OCI-LY3 (cell line): ENCODE data around the gene PPM1K.

Experiments
- CTCF ChIP-seq: fragments of 200-600, 300-600 bp; sonication (generic); IDR thresholded peaks from 2 replicates; pipeline ENCODE4 v1.5.1; 2014; ENCODE audit warnings: antibody characterized with exemption, low read length, low read depth
- EZH2phosphoT487 ChIP-seq: fragments of 200-600 bp; shearing (Covaris generic); IDR thresholded peaks from 2 replicates; pipeline ENCODE4 v1.6.1; 2018; ENCODE audit warnings: antibody characterized with exemption, mixed run types, low read depth

GRCh38 chr4:88284439-88285234 is at the start of gene PPM1K:
- no peak for TF ChIP-seq CTCF
- no peak for TF ChIP-seq EZH2phosphoT487
